ENCODE results near the gene PTPN7.

DNA sequence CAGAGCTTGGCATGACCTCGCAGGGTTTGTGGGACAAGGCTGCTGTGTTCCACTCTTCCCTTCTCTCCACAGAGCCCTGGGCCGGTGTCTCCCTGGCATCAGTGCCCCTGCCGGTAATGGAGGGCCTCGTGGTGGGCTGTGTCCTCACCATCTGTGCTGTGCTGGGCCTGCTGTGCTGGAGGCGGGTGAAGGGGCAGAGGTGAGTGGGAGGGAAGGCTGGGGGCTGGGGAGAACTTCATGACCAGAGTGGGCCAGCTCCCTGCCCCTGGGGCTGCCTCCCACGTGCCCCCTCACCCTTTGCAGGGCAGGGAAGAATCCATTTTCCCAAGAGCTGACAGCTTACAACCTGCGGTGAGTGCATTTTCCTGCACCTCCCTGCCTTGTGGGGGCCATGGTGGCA, 21.2 kb upstream of the PTPN7 start:
- TF ChIP-seq POLR2A (IDR thresholded peaks at IDR 0.05; ENCODE audit: low read depth, low read length) = no peak
- no peak for TF ChIP-seq POLR2AphosphoS5 (IDR thresholded peaks at IDR 0.05; ENCODE audit: low read depth, low read length)
- TF ChIP-seq TAF1 (IDR thresholded peaks at IDR 0.05; ENCODE audit: borderline replicate concordance, low read depth, low read length) = no peak

Data from GM12892 (cell line).